Activated T-cell treated with anti-CD3 and anti-CD28 coated beads, Interleukin-2, amount 50 U/mL, for 72 hours (primary cell): Measurements from ENCODE around the gene MCF2L. TPM values are rescaled to one million over a fixed set of nuclear protein-coding genes. Genes with fewer than 3 reads are reported as not detected.

Source experiments
- ATAC-seq, 2 donors: fragments of 150-1000 bp; cut with Tn5 transposase; replicated peaks in 1 of 2; 2 replicates each; pipeline ENCODE4 v1.10.0; 2021; ENCODE audit warnings: moderate library complexity in 2 of 2, mild to moderate bottlenecking in 1 of 2
- DNase-seq, 2 donors: peaks; one replicate each; pipeline ENCODE4 v3.0.0; 2021 to 2022; ENCODE audit warnings: mixed read lengths in 1 of 2
- H3K27ac Mint-ChIP-seq: one replicate; pipeline ENCODE4 v1.8.0; 2022; ENCODE audit warnings: mild to moderate bottlenecking, moderate library complexity, mixed read lengths
- H3K27me3 Mint-ChIP-seq: one replicate; pipeline ENCODE4 v1.8.0; 2022; ENCODE audit warnings: low read depth, mixed read lengths
- H3K36me3 Mint-ChIP-seq, 2 donors: one replicate each; pipeline ENCODE4 v1.8.0; 2022; ENCODE audit warnings: mixed read lengths in 2 of 2, mild to moderate bottlenecking in 1 of 2; ENCODE audit not compliant: insufficient read depth in 2 of 2
- H3K4me1 Mint-ChIP-seq: one replicate; pipeline ENCODE4 v1.8.0; 2022; ENCODE audit warnings: low read depth, mixed read lengths
- H3K4me3 Mint-ChIP-seq, 2 donors: one replicate each; pipeline ENCODE4 v1.8.0; 2022; ENCODE audit warnings: mild to moderate bottlenecking in 2 of 2, mixed read lengths in 2 of 2, moderate library complexity in 2 of 2
- H3K9me3 Mint-ChIP-seq, 2 donors: one replicate each; pipeline ENCODE4 v1.8.0; 2022; ENCODE audit warnings: mixed read lengths in 2 of 2
- total RNA-seq, 2 donors: library from RNA; stranded (reverse); gene quantifications; one replicate each; pipeline ENCODE4 v1.2.3, GENCODE V29; 2022

MCF2L gene
- total RNA-seq, 2 donors from 2014 or later: 9.6 to 11.8 TPM

DNA sequence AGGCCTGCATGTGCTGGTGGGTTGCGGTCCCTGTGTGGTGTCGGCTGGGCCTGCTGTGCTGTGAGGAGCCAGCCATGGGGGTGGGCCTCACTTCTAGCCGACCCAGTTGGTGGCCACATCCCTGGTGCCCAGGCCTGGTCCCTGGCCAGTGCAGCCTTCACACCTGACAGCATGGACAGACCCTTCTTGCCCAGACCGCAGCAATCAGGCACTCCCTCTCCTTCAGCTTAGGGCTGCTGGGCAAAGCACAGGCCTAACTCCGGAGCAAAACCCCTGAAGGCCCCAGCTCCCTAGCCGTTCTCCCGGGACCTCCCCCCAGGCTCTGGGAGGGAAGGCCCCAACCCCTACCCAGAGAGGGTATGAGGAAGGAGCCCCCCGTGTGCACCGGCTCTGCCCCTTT is 6.6 kb upstream of the MCF2L start:
- Mint-ChIP-seq H3K27me3 (no peaks in the 10 kb centered on the region), H3K36me3 (no peaks in the 10 kb centered on the region), H3K4me1 (no peaks in the 10 kb centered on the region), H3K4me3 (no peak overlapping the region), H3K27ac (no peak overlapping the region), H3K9me3 (no peaks in the 10 kb centered on the region)
- DNase-seq (no peak), ATAC-seq (no peak)

DNA sequence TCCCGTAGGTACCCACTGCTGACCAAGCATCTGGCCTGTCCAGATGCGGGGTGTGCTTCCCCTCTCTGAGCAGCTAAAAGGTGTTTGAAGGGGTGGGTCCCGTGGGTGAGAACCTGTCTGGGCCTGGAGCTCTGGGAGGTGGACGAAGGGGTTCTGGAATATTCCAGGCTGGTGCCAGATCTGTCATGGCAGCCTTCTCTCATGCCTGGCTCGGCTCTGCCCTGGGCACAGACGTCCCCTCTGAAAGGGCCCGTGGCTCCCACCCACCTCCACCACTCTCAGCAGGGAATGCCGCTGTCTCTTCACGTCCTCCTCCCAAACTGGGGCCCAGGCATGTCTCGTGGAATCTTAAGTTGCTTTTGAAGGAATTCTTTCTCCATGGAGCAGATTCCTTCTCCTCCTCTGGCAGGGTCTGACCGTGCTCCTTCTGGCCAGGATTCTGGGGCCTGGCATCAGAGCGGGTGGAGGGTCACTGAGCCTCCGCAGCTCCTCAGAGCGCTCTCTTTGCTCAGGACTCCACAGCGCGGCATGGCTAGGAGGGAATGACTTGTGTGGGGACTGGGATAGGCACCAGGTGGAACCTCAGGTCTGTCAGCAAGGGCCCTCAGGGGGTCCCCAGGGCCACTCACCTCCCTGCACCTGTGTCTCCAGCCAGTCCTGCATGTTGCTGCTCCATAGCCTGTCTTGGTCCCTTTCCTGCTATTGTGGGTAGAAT is 5.9 kb upstream of the MCF2L start:
- peaks cover 5% of the 10 kb centered on the region for H3K4me1 Mint-ChIP-seq
- no peaks in the 10 kb centered on the region for H3K27me3 Mint-ChIP-seq
- peaks cover 0 to 1% of the 10 kb centered on the region in 2 donors for H3K36me3 Mint-ChIP-seq
- H3K4me3 Mint-ChIP-seq: no peak overlapping the region
- no peaks in the 10 kb centered on the region for H3K9me3 Mint-ChIP-seq
- ATAC-seq (no peak), DNase-seq (no peak)
- H3K27ac Mint-ChIP-seq: no peak overlapping the region

- H3K36me3 Mint-ChIP-seq: peaks cover 0 to 1% of the 10 kb centered on the region in 2 donors
- ATAC-seq (no peak), DNase-seq (no peak)
- H3K9me3 Mint-ChIP-seq: no peaks in the 10 kb centered on the region
- H3K27me3 Mint-ChIP-seq: no peaks in the 10 kb centered on the region
- H3K27ac Mint-ChIP-seq: no peak overlapping the region
- no peak overlapping the region for H3K4me3 Mint-ChIP-seq
- peaks cover 7% of the 10 kb centered on the region for H3K4me1 Mint-ChIP-seq
These were observed 5.4 kb upstream of the MCF2L start for GRCh38 chr13:112963641-112964040.

- no peak for ATAC-seq
- H3K27me3 Mint-ChIP-seq: no peaks in the 10 kb centered on the region
- H3K4me3 Mint-ChIP-seq: no peak overlapping the region
These were observed 4.0 kb upstream of the MCF2L start for GRCh38 chr13:112964971-112965492.

GRCh38 chr13:112965573-112966115 is 3.4 kb upstream of the MCF2L start:
- ATAC-seq: no peak
- H3K9me3 Mint-ChIP-seq: no peaks in the 10 kb centered on the region
- H3K27me3 Mint-ChIP-seq: no peaks in the 10 kb centered on the region
- H3K27ac Mint-ChIP-seq: no peak overlapping the region
- peaks cover 1 to 3% of the 10 kb centered on the region in 2 donors for H3K36me3 Mint-ChIP-seq
- no peak overlapping the region for H3K4me3 Mint-ChIP-seq
- peaks cover 22% of the 10 kb centered on the region for H3K4me1 Mint-ChIP-seq
- DNase-seq: no peak

More at GRCh38 chr13:112964971-112965492, 4.0 kb upstream of the MCF2L start:
- no peaks in the 10 kb centered on the region for H3K9me3 Mint-ChIP-seq
- peaks cover 16% of the 10 kb centered on the region for H3K4me1 Mint-ChIP-seq
- H3K36me3 Mint-ChIP-seq: peaks cover 1 to 3% of the 10 kb centered on the region in 2 donors
- H3K27ac Mint-ChIP-seq: no peak overlapping the region
- no peak for DNase-seq

- Mint-ChIP-seq H3K36me3 (peaks cover 1 to 3% of the 10 kb centered on the region in 2 donors), H3K27me3 (no peaks in the 10 kb centered on the region), H3K27ac (no peak overlapping the region), H3K4me3 (no peak overlapping the region), H3K4me1 (peaks cover 27% of the 10 kb centered on the region), H3K9me3 (no peaks in the 10 kb centered on the region)
- ATAC-seq: no peak
- DNase-seq: no peak
These were observed 2.2 kb upstream of the MCF2L start for GRCh38 chr13:112966776-112967175.

- DNase-seq: no peak
- Mint-ChIP-seq H3K9me3 (peaks cover 2 to 3% of the 10 kb centered on the region in 2 donors), H3K4me1 (peaks cover 36% of the 10 kb centered on the region), H3K4me3 (peak overlapping the region; percentile 67 to 86), H3K27ac (no peak overlapping the region), H3K27me3 (no peaks in the 10 kb centered on the region), H3K36me3 (peaks cover 1 to 3% of the 10 kb centered on the region in 2 donors)
- ATAC-seq: no peak
These were observed 1.2 kb upstream of the MCF2L start for GRCh38 chr13:112967686-112968379.

DNA sequence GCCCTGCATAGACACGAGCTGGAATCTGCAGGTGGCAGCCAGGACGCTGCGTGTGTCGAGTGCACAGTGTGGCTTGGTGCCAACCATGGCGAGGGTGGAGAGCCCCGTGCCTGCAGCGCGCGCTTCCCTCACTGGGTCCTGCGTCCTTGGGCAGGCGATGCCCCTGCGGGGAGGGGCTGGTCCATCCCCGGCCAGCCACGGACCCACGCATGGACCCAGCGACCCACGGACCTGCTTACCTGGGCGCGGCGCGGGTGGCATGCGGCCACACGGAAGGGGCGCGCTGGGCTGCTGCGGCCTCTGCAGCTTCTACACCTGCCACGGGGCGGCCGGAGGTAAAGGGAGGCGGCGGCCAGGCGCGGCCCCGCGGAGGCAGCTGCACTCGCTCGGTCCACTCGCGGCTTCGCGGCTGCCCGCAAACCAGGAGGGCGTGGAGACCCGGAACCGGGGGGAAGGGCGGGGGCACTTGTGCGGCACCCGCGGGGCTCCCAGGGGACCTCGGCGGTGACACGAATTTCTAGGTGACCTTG is 569 bp upstream of the MCF2L start:
- peak overlapping the region; percentile 67 to 86 for H3K4me3 Mint-ChIP-seq

DNA sequence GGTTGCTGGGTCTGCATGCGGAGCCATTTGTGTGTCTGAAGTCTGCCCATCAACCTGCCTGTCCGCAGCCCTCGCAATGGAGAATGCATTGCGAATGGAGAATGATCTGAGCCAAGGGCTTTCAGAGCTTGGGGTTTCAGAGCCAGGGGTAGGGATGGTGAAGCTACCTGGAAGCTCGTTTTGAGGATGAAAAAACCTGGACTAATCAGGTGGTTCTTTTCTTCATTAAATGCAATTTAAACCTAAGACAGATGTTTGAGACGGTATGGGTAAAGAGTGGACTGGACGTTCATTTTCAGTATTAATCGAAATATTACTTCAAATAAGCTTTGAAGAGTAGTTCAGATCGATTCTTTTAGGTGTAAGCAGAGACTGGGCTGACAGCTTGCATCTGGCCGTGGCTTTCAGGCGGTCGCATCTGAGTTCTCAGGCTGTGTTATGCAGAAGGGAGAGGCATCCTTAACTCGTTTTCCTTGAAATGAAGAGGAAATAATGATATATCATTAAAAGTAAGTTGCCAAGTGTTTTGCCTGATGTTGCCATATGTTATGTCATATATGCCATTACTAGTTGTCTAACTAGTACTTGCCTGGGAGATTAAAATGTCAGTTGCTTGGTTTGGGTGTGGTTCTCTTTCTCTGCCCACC is 801 bp downstream of the MCF2L start:
- peaks cover 2 to 3% of the 10 kb centered on the region in 2 donors for H3K9me3 Mint-ChIP-seq
- H3K36me3 Mint-ChIP-seq: peaks cover 1 to 3% of the 10 kb centered on the region in 2 donors
- DNase-seq (no peak), ATAC-seq (no peak)
- H3K4me3 Mint-ChIP-seq: peak overlapping the region; percentile 86 to 98
- H3K27me3 Mint-ChIP-seq: no peaks in the 10 kb centered on the region
- peak overlapping the region; percentile 82 for H3K27ac Mint-ChIP-seq
- peaks cover 40% of the 10 kb centered on the region for H3K4me1 Mint-ChIP-seq

More for the DNA sequence above, 569 bp upstream of the MCF2L start:
- Mint-ChIP-seq H3K36me3 (peaks cover 1 to 3% of the 10 kb centered on the region in 2 donors), H3K27ac (no peak overlapping the region), H3K27me3 (no peaks in the 10 kb centered on the region), H3K9me3 (peaks cover 2 to 3% of the 10 kb centered on the region in 2 donors), H3K4me1 (peaks cover 36% of the 10 kb centered on the region)
- peak; percentile 61 to 62 for ATAC-seq
- DNase-seq: peak; percentile 54 to 59

- Mint-ChIP-seq H3K4me1 (peaks cover 40% of the 10 kb centered on the region), H3K27ac (no peak overlapping the region), H3K4me3 (peak overlapping the region; percentile 86 to 98), H3K9me3 (peaks cover 2 to 3% of the 10 kb centered on the region in 2 donors), H3K36me3 (peaks cover 1 to 3% of the 10 kb centered on the region in 2 donors), H3K27me3 (no peaks in the 10 kb centered on the region)
- ATAC-seq (no peak), DNase-seq (no peak)
These were observed 1.7 kb downstream of the MCF2L start for GRCh38 chr13:112970552-112971287.

GRCh38 chr13:112971288-112971643 is 2.3 kb downstream of the MCF2L start:
- Mint-ChIP-seq H3K4me3 (no peak overlapping the region), H3K27ac (no peak overlapping the region), H3K9me3 (peaks cover 2 to 3% of the 10 kb centered on the region in 2 donors), H3K36me3 (peaks cover 1 to 3% of the 10 kb centered on the region in 2 donors), H3K27me3 (no peaks in the 10 kb centered on the region), H3K4me1 (peaks cover 40% of the 10 kb centered on the region)
- no peak for DNase-seq
- no peak for ATAC-seq

DNA sequence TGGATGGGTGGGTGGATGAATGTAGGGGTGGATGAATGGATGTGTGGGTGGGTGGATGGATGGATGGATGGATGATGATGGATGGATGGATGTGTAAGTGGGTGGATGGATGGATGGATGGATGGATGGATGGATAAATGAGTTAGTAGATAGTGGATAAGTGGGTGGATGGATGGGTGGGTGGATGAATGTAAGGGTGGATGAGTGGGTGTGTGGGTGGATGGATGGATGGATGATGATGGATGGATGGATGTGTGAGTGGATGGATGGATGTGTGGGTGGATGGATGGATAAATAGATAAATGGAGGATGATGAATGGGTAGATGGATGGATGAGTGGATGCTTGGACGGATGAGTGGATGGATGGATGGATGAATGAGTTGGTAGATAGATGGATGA is 3.2 kb downstream of the MCF2L start:
- no peak overlapping the region for H3K4me3 Mint-ChIP-seq

More for the DNA sequence above, 3.2 kb downstream of the MCF2L start:
- Mint-ChIP-seq H3K36me3 (peaks cover 1 to 3% of the 10 kb centered on the region in 2 donors), H3K27me3 (no peaks in the 10 kb centered on the region), H3K27ac (no peak overlapping the region), H3K9me3 (peaks cover 2 to 3% of the 10 kb centered on the region in 2 donors), H3K4me1 (peaks cover 40% of the 10 kb centered on the region)
- no peak for ATAC-seq
- DNase-seq: no peak
